ENCODE results near the gene ACAD9.

- TF ChIP-seq CTCF (IDR thresholded peaks at IDR 0.05; ENCODE audit: insufficient read depth, low read depth, low read length) (no peak), EZH2 (IDR thresholded peaks at IDR 0.05; ENCODE audit: insufficient read depth, low read length) (no peak)
Measured at GRCh38 chr3:128908951-128909350, 29.5 kb downstream of the ACAD9 start.
